Large intestine (tissue), 3 donors: ENCODE measurements around the gene KANSL1. TPM values are rescaled to one million over a fixed set of nuclear protein-coding genes. Genes with fewer than 3 reads are reported as not detected.

Experiments used
- DNase-seq, 2 donors: peaks; one replicate each; pipeline versions ENCODE4 v3.0.0 to v3.0.0-alpha.2; 2013
- H3K27ac ChIP-seq: one replicate; pipeline ENCODE4 v1.5.1; 2013; ENCODE audit warnings: low read length
- H3K27me3 ChIP-seq: 2 replicates; pipeline ENCODE4 v1.6.1; 2013; ENCODE audit warnings: low read length; ENCODE audit not compliant: control insufficient read depth, insufficient read depth
- H3K36me3 ChIP-seq: 2 replicates; pipeline ENCODE4 v1.6.1; 2013; ENCODE audit warnings: low read length; ENCODE audit not compliant: control insufficient read depth, insufficient read depth
- H3K4me1 ChIP-seq: one replicate; pipeline ENCODE4 v1.6.1; 2013; ENCODE audit warnings: low read length; ENCODE audit not compliant: control insufficient read depth, insufficient read depth
- H3K4me3 ChIP-seq: one replicate; pipeline ENCODE4 v1.5.1; 2013; ENCODE audit warnings: low read length
- H3K9me3 ChIP-seq: one replicate; pipeline ENCODE4 v1.6.1; 2013; ENCODE audit warnings: mild to moderate bottlenecking, low read depth, low read length, moderate library complexity; ENCODE audit not compliant: control insufficient read depth
- WGBS: methylation state at CpG from one replicate; pipeline ENCODE4 v1.1.5; 2013; ENCODE audit warnings: low lambda C conversion rate; ENCODE audit not compliant: insufficient coverage; 5-methylcytosine and 5-hydroxymethylcytosine counted together
- polyA plus RNA-seq: library from polyadenylated mRNA; unstranded; fragments of 120-200 nt; gene quantifications from one replicate; pipeline ENCODE4 v1.2.1, GENCODE V29; 2013

KANSL1 gene
- polyA plus RNA-seq, 1 donor = 53.2 TPM

- no peaks in the 10 kb centered on the region for H3K9me3 ChIP-seq
- no peak for DNase-seq
- no peak overlapping the region for H3K4me3 ChIP-seq
- no peaks in the 10 kb centered on the region for H3K36me3 ChIP-seq
- H3K27me3 ChIP-seq = no peaks in the 10 kb centered on the region
- no CpG with 5 or more reads among the region's 14 CpGs for WGBS
- no peak overlapping the region for H3K27ac ChIP-seq
- no peaks in the 10 kb centered on the region for H3K4me1 ChIP-seq
Measured at GRCh38 chr17:45995627-45996270, 197.5 kb downstream of the KANSL1 start.

DNA sequence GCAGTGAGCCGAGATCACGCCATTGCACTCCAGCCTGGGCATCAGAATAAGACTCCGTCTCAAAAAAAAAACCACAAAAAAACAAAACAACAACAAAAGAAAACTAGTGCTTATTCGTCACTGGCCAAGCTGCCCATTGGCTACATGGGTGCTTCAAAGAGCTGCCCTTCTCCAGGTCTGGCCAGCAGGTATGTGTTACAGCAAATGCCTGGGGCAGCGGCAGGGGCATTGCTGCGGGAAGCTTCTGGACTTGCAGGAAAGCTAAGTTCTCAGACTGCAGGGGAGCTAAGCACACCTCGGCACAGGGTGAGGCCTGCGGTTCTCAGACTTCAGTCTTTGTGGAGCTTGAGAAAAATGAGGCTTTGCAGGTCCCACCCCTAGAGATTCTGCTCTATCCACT lies 198.2 kb downstream of the KANSL1 start:
- H3K4me1 ChIP-seq = no peaks in the 10 kb centered on the region
- WGBS = 94% methylated on average over 3 of the region's 8 CpGs
- H3K27ac ChIP-seq = no peak overlapping the region

GRCh38 chr17:45993962-45994627 lies 199.1 kb downstream of the KANSL1 start:
- Histone ChIP-seq H3K27ac (no peak overlapping the region), H3K4me1 (no peaks in the 10 kb centered on the region), H3K27me3 (no peaks in the 10 kb centered on the region), H3K4me3 (no peak overlapping the region), H3K9me3 (no peaks in the 10 kb centered on the region), H3K36me3 (no peaks in the 10 kb centered on the region)
- DNase-seq = no peak
- no CpG with 5 or more reads among the region's 16 CpGs for WGBS

More for the DNA sequence above, 198.2 kb downstream of the KANSL1 start:
- no peak for DNase-seq
- no peaks in the 10 kb centered on the region for H3K9me3 ChIP-seq
- H3K36me3 ChIP-seq = no peaks in the 10 kb centered on the region
- H3K4me3 ChIP-seq = no peak overlapping the region
- H3K27me3 ChIP-seq = no peaks in the 10 kb centered on the region

- Histone ChIP-seq H3K4me1 (no peaks in the 10 kb centered on the region), H3K27me3 (no peaks in the 10 kb centered on the region), H3K9me3 (no peaks in the 10 kb centered on the region), H3K27ac (no peak overlapping the region), H3K4me3 (no peak overlapping the region), H3K36me3 (no peaks in the 10 kb centered on the region)
- WGBS = 87% methylated on average over 3 of the region's 10 CpGs
- DNase-seq = no peak
Measured at GRCh38 chr17:45992904-45993303, 200.3 kb downstream of the KANSL1 start.

- Histone ChIP-seq H3K27ac (no peak overlapping the region), H3K4me3 (no peak overlapping the region), H3K27me3 (no peaks in the 10 kb centered on the region), H3K9me3 (no peaks in the 10 kb centered on the region), H3K36me3 (no peaks in the 10 kb centered on the region), H3K4me1 (no peaks in the 10 kb centered on the region)
- WGBS = no CpG with 5 or more reads among the region's 6 CpGs
- DNase-seq = no peak
Measured at GRCh38 chr17:45992175-45992574, 201.1 kb downstream of the KANSL1 start.

GRCh38 chr17:45991341-45991740 lies 201.9 kb downstream of the KANSL1 start:
- Histone ChIP-seq H3K27me3 (no peaks in the 10 kb centered on the region), H3K4me1 (no peaks in the 10 kb centered on the region), H3K36me3 (no peaks in the 10 kb centered on the region), H3K4me3 (no peak overlapping the region), H3K9me3 (no peaks in the 10 kb centered on the region), H3K27ac (no peak overlapping the region)
- DNase-seq = no peak
- WGBS = no CpG with 5 or more reads among the region's 10 CpGs

DNA sequence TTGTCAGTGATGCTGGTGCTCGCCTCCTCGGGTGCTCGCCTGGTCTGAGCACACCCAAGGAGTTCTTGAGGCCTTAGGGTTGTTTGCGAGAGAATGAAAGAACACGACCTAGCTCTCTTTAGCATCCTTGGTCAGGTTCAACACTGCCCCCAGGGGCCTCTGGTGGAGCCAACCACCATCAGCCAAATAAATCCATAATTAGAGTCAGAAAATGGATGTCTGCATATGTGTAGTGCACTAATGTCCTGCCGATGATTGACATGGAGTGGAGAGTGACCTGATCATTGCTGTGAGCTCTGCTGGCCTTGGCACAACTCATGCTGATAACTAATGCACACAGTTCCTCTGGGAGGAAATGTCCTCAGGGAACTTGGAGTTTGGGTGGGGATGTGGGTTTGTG lies 202.3 kb downstream of the KANSL1 start:
- H3K9me3 ChIP-seq = no peaks in the 10 kb centered on the region
- no peaks in the 10 kb centered on the region for H3K4me1 ChIP-seq
- H3K4me3 ChIP-seq = no peak overlapping the region
- no peak overlapping the region for H3K27ac ChIP-seq
- no peaks in the 10 kb centered on the region for H3K27me3 ChIP-seq
- no CpG with 5 or more reads among the region's 6 CpGs for WGBS
- no peak for DNase-seq
- no peaks in the 10 kb centered on the region for H3K36me3 ChIP-seq

DNA sequence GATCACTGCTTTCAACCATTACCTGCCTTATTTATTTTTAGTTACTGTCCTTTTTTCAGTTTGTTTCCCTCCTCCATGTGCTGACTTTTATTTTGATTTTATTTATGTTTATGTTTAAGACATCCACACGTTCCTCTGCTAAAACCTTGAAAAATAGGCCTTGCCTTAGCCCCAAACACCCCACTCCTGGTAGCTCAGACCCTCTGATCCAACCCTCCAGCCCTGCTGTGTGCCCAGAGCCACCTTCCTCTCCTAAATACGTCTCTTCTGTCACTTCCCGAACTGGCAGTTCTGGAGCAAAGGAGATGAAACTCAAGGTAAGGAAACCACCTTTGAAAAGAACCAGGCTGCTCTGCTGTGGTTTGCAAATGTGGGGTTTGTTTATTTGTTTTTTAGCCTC lies 203.5 kb downstream of the KANSL1 start:
- no peaks in the 10 kb centered on the region for H3K36me3 ChIP-seq
- H3K9me3 ChIP-seq = no peaks in the 10 kb centered on the region
- no peak overlapping the region for H3K27ac ChIP-seq
- no peaks in the 10 kb centered on the region for H3K27me3 ChIP-seq
- no peak overlapping the region for H3K4me3 ChIP-seq
- DNase-seq = no peak
- H3K4me1 ChIP-seq = no peaks in the 10 kb centered on the region
- WGBS = 80% methylated on average over 1 of the region's 3 CpGs

DNA sequence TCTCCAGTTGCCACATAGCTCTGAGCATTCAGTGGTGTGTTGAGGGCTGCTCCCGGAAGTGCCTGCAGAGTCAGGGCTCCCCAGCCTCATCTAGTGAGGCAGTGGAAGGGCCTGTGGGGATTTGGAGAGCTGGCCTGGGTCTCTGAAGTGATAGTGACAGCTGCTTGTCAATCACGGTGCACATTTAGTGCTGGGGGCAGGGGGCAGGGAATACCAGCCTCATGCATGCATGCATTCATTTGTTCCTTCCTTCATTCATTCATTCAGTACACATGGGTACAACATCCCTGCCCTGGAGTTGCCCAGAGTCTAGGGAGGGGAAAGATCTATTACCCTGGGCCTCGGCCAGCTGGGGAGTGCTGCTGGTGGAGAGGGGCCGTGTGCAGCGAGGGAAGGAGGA lies 205.5 kb downstream of the KANSL1 start:
- WGBS = no CpG with 5 or more reads among the region's 5 CpGs

GRCh38 chr17:45986056-45986455 lies 207.2 kb downstream of the KANSL1 start:
- no peak for DNase-seq
- H3K4me3 ChIP-seq = no peak overlapping the region
- H3K27me3 ChIP-seq = no peaks in the 10 kb centered on the region
- no peak overlapping the region for H3K27ac ChIP-seq
- WGBS = 60% methylated on average over 1 of the region's 4 CpGs
- H3K4me1 ChIP-seq = no peaks in the 10 kb centered on the region
- no peaks in the 10 kb centered on the region for H3K9me3 ChIP-seq
- H3K36me3 ChIP-seq = no peaks in the 10 kb centered on the region

More for the DNA sequence above, 205.5 kb downstream of the KANSL1 start:
- no peaks in the 10 kb centered on the region for H3K27me3 ChIP-seq
- H3K4me3 ChIP-seq = no peak overlapping the region
- no peaks in the 10 kb centered on the region for H3K9me3 ChIP-seq
- H3K27ac ChIP-seq = no peak overlapping the region
- H3K36me3 ChIP-seq = no peaks in the 10 kb centered on the region
- no peaks in the 10 kb centered on the region for H3K4me1 ChIP-seq
- DNase-seq = no peak

DNA sequence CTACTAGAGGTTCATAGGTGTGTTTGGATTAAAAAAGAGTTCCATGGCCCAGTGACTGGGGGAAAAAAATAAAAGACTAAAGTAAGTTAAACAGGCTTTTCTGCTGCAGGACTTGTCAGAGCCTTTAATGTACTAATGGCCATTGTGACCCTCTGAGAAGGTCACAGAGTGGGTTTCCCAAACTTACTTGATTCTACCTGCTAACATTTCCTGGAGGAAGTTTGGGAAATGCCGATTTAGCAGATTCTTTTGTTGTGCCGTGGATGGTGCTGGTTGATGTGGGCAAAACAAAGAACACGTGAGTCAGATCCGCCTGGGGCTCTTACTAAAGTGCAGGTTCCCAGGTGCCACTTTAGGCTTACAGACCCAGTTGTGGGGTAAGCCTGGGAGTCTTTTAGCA lies 207.8 kb downstream of the KANSL1 start:
- Histone ChIP-seq H3K27ac (no peak overlapping the region), H3K9me3 (no peaks in the 10 kb centered on the region), H3K4me1 (no peaks in the 10 kb centered on the region), H3K36me3 (no peaks in the 10 kb centered on the region), H3K27me3 (no peaks in the 10 kb centered on the region), H3K4me3 (no peak overlapping the region)
- DNase-seq = no peak
- no CpG with 5 or more reads among the region's 4 CpGs for WGBS
